Upper lobe of left lung (tissue), 6 donors: ENCODE results near the gene FBP2. TPM values are rescaled to one million over a fixed set of nuclear protein-coding genes. Genes with fewer than 3 reads are reported as not detected.

Source experiments
- ATAC-seq, 2 donors: fragments of 200-7000 bp; cut with Tn5 transposase; one replicate each; pipeline ENCODE4 v1.9.1; 2022; ENCODE audit warnings: mild to moderate bottlenecking in 2 of 2, moderate library complexity in 2 of 2; ENCODE audit not compliant: low FRiP score in 2 of 2
- DNase-seq, 2 donors: peaks; one replicate each; pipeline ENCODE4 v3.0.0-alpha.2; 2019 to 2020
- H3K27ac ChIP-seq, 4 donors: fragments of 200-600 bp; sonication (generic); one replicate each; pipeline ENCODE4 v1.5.1; 2016 to 2019
- H3K27me3 ChIP-seq, 4 donors: fragments of 200-600 bp; sonication (generic); one replicate each; pipeline ENCODE4 v1.5.1; 2017 to 2019
- H3K36me3 ChIP-seq, 4 donors: fragments of 200-600 bp; sonication (generic); one replicate each; pipeline ENCODE4 v1.5.1; 2016 to 2019
- H3K4me1 ChIP-seq, 4 donors: fragments of 200-600 bp; sonication (generic); one replicate each; pipeline ENCODE4 v1.5.1; 2018 to 2019
- H3K4me3 ChIP-seq, 4 donors: fragments of 200-600 bp; sonication (generic); one replicate each; pipeline ENCODE4 v1.5.1; 2017 to 2019; ENCODE audit warnings: mild to moderate bottlenecking in 2 of 4, moderate library complexity in 1 of 4
- H3K9me3 ChIP-seq, 4 donors: fragments of 200-600 bp; sonication (generic); one replicate each; pipeline ENCODE4 v1.5.1; 2018 to 2019
- CTCF ChIP-seq, 6 experiments: fragments of 450-650 bp in 4 of 6; fragments of 200-600 bp in 2 of 6; sonication (generic) in 2 of 6; IDR thresholded peaks; one replicate each; pipeline ENCODE4 v1.5.1; 2016 to 2019; ENCODE audit warnings: antibody characterized with exemption in 6 of 6
- EP300 ChIP-seq, 4 donors: sonication (generic); formaldehyde crosslinking; IDR thresholded peaks; one replicate each; pipeline ENCODE4 v1.5.1; 2017; ENCODE audit warnings: antibody characterized with exemption in 4 of 4, control low read depth in 2 of 4
- POLR2A ChIP-seq, 4 donors: fragments of 450-650 bp; IDR thresholded peaks; one replicate each; pipeline ENCODE4 v1.5.1; 2016 to 2017; ENCODE audit warnings: antibody characterized with exemption in 4 of 4, mild to moderate bottlenecking in 2 of 4
- POLR2AphosphoS5 ChIP-seq, 2 donors: sonication (generic); formaldehyde crosslinking; IDR thresholded peaks; one replicate each; pipeline ENCODE4 v1.5.1; 2017; ENCODE audit warnings: antibody characterized with exemption in 2 of 2
- WGBS, 2 donors: methylation state at CpG; one replicate each; pipeline ENCODE4 v1.1.5; 2017 to 2018; 5-methylcytosine and 5-hydroxymethylcytosine counted together
- total RNA-seq, 6 donors: library from RNA; depleted of rRNA in 4 of 6; stranded (reverse); fragments of >200 nt in 4 of 6; gene quantifications; one replicate each; pipeline versions ENCODE4 v1.1.0 to v1.2.1, GENCODE V29; 2016 to 2021
- donor health status: DM: no; HTN: no; CAD: no; lungs with moderate emphysema.
- donor health status: DM: no; HTN: yes; CAD: no; lungs with severe emphysema.

FBP2 gene
- total RNA-seq, 6 donors from 2014 or later, result 0.49 TPM; not detected in 5

- peaks cover 0 to 6% (median 0%) of the 10 kb centered on the region in 4 donors for H3K36me3 ChIP-seq
- 87 to 91% methylated on average over 19 of the region's 19 CpGs for WGBS, 2 donors
Measured at GRCh38 chr9:94622087-94622800, 28.6 kb upstream of the FBP2 start.

GRCh38 chr9:94619026-94619425 lies 25.4 kb upstream of the FBP2 start:
- 50 to 62% methylated on average over 4 of the region's 4 CpGs for WGBS, 2 donors
- no peak for DNase-seq
- Histone ChIP-seq H3K27ac (no peak overlapping the region), H3K4me3 (no peak overlapping the region), H3K4me1 (no peaks in the 10 kb centered on the region), H3K27me3 (no peaks in the 10 kb centered on the region), H3K36me3 (peaks cover 0 to 6% (median 1%) of the 10 kb centered on the region in 4 donors), H3K9me3 (no peaks in the 10 kb centered on the region)
- no peak for ATAC-seq
- TF ChIP-seq POLR2A (IDR thresholded peaks at IDR 0.05), result no peak
- no peak for TF ChIP-seq POLR2AphosphoS5 (IDR thresholded peaks at IDR 0.05)
- TF ChIP-seq EP300 (IDR thresholded peaks at IDR 0.05), result no peak
- TF ChIP-seq CTCF (IDR thresholded peaks at IDR 0.05), result no peak

More at GRCh38 chr9:94622087-94622800, 28.6 kb upstream of the FBP2 start:
- ATAC-seq, result no peak
- Histone ChIP-seq H3K9me3 (no peaks in the 10 kb centered on the region), H3K4me3 (no peak overlapping the region), H3K27ac (no peak overlapping the region), H3K4me1 (peaks cover 0 to 9% (median 5%) of the 10 kb centered on the region in 4 donors), H3K27me3 (no peaks in the 10 kb centered on the region)
- no peak for TF ChIP-seq POLR2A (IDR thresholded peaks at IDR 0.05)
- TF ChIP-seq CTCF (IDR thresholded peaks at IDR 0.05), result no peak
- no peak for TF ChIP-seq EP300 (IDR thresholded peaks at IDR 0.05)
- TF ChIP-seq POLR2AphosphoS5 (IDR thresholded peaks at IDR 0.05), result no peak
- DNase-seq, result no peak

GRCh38 chr9:94613003-94613402 lies 19.4 kb upstream of the FBP2 start:
- no peak for DNase-seq
- H3K4me3 ChIP-seq, result no peak overlapping the region
- WGBS, 2 donors, result 93% methylated on average over 3 of the region's 3 CpGs
- no peak overlapping the region for H3K27ac ChIP-seq
- H3K27me3 ChIP-seq, result no peaks in the 10 kb centered on the region
- peaks cover 0 to 8% (median 1%) of the 10 kb centered on the region in 4 donors for H3K36me3 ChIP-seq
- ATAC-seq, result no peak
- no peak for TF ChIP-seq POLR2A (IDR thresholded peaks at IDR 0.05)
- no peak for TF ChIP-seq CTCF (IDR thresholded peaks at IDR 0.05)
- no peak for TF ChIP-seq EP300 (IDR thresholded peaks at IDR 0.05)
- TF ChIP-seq POLR2AphosphoS5 (IDR thresholded peaks at IDR 0.05), result no peak
- H3K4me1 ChIP-seq, result no peaks in the 10 kb centered on the region
- H3K9me3 ChIP-seq, result no peaks in the 10 kb centered on the region

GRCh38 chr9:94612071-94612470 lies 18.4 kb upstream of the FBP2 start:
- no peaks in the 10 kb centered on the region for H3K4me1 ChIP-seq
- no peaks in the 10 kb centered on the region for H3K9me3 ChIP-seq
- no peak for DNase-seq
- H3K27ac ChIP-seq, result no peak overlapping the region
- H3K27me3 ChIP-seq, result no peaks in the 10 kb centered on the region
- H3K4me3 ChIP-seq, result no peak overlapping the region
- no peak for ATAC-seq
- peaks cover 0 to 11% (median 1%) of the 10 kb centered on the region in 4 donors for H3K36me3 ChIP-seq
- WGBS, 2 donors, result 80 to 89% methylated on average over 7 of the region's 7 CpGs
- TF ChIP-seq CTCF (IDR thresholded peaks at IDR 0.05), result no peak
- TF ChIP-seq EP300 (IDR thresholded peaks at IDR 0.05), result no peak
- TF ChIP-seq POLR2A (IDR thresholded peaks at IDR 0.05), result no peak
- TF ChIP-seq POLR2AphosphoS5 (IDR thresholded peaks at IDR 0.05), result no peak

- H3K4me1 ChIP-seq, result no peaks in the 10 kb centered on the region
- 65 to 91% methylated on average over 3 of the region's 3 CpGs for WGBS, 2 donors
- no peak overlapping the region for H3K27ac ChIP-seq
- H3K27me3 ChIP-seq, result no peaks in the 10 kb centered on the region
- ATAC-seq (no peak), DNase-seq (no peak)
- peaks cover 0 to 15% (median 3%) of the 10 kb centered on the region in 4 donors for H3K36me3 ChIP-seq
- no peaks in the 10 kb centered on the region for H3K9me3 ChIP-seq
- TF ChIP-seq POLR2AphosphoS5 (IDR thresholded peaks at IDR 0.05) (no peak), EP300 (IDR thresholded peaks at IDR 0.05) (no peak), POLR2A (IDR thresholded peaks at IDR 0.05) (no peak), CTCF (IDR thresholded peaks at IDR 0.05) (no peak)
- no peak overlapping the region for H3K4me3 ChIP-seq
Measured at GRCh38 chr9:94611638-94612068, 18.0 kb upstream of the FBP2 start.
